ENCODE data around the gene HES2.
A peak's percentile ranks its signal among the peaks of the same experiment; 100 is the strongest.
"Not testable (repeated sequence)": the region's sequence is repeated elsewhere in the genome, so short reads cannot be mapped to it uniquely, and the experiment has no call there.

HES2 gene

GRCh38 chr1:6419804-6420453 is at the start of gene HES2:
Gene HES2 (minus strand): TSS chr1:6419919. CDS start chr1:6419820, 99 bp downstream.
- no peak for DNase-seq (ENCODE audit: low read depth in 2 of 2)

- DNase-seq (ENCODE audit: low read depth in 2 of 2): no peak
Measured at GRCh38 chr1:6468729-6469461, 49.2 kb upstream of the HES2 start.

- no peak for DNase-seq (ENCODE audit: low read depth in 2 of 2)
Measured at GRCh38 chr1:6467744-6468688, 48.3 kb upstream of the HES2 start.

GRCh38 chr1:6467224-6467623 is 47.5 kb upstream of the HES2 start:
- no peak for DNase-seq (ENCODE audit: low read depth in 2 of 2)

GRCh38 chr1:6466751-6467150 is 47.0 kb upstream of the HES2 start:
- no peak for DNase-seq (ENCODE audit: low read depth in 2 of 2)

GRCh38 chr1:6466023-6466422 is 46.3 kb upstream of the HES2 start, which contains the start of gene TNFRSF25:
Gene TNFRSF25 (minus strand): TSS chr1:6466173. CDS start chr1:6466107, 66 bp downstream.
- peak in 1 of 2 donors; percentile 58 for DNase-seq (ENCODE audit: low read depth in 2 of 2)

GRCh38 chr1:6465461-6466005 is 45.8 kb upstream of the HES2 start:
- no peak for DNase-seq (ENCODE audit: low read depth in 2 of 2)

GRCh38 chr1:6464915-6465314 is 45.2 kb upstream of the HES2 start:
- DNase-seq (ENCODE audit: low read depth in 2 of 2): no peak

GRCh38 chr1:6464514-6464836 is 44.8 kb upstream of the HES2 start:
- peak in 1 of 2 donors; percentile 48 for DNase-seq (ENCODE audit: low read depth in 2 of 2)

GRCh38 chr1:6463120-6463412 is 43.3 kb upstream of the HES2 start:
- no peak for DNase-seq (ENCODE audit: low read depth in 2 of 2)

- no peak for DNase-seq (ENCODE audit: low read depth in 2 of 2)
Measured at GRCh38 chr1:6462412-6463119, 42.8 kb upstream of the HES2 start.

GRCh38 chr1:6461538-6462411 is 42.1 kb upstream of the HES2 start:
- DNase-seq (ENCODE audit: low read depth in 2 of 2): no peak

- no peak for DNase-seq (ENCODE audit: low read depth in 2 of 2)
Measured at GRCh38 chr1:6461051-6461530, 41.4 kb upstream of the HES2 start.

GRCh38 chr1:6460301-6461050 is 40.8 kb upstream of the HES2 start:
- DNase-seq (ENCODE audit: low read depth in 2 of 2): peak; percentile 73 to 78

GRCh38 chr1:6459850-6460265 is 40.1 kb upstream of the HES2 start:
- no peak for DNase-seq (ENCODE audit: low read depth in 2 of 2)

GRCh38 chr1:6456800-6457466 is 37.2 kb upstream of the HES2 start:
- no peak for DNase-seq (ENCODE audit: low read depth in 2 of 2)

GRCh38 chr1:6455752-6456520 is 36.2 kb upstream of the HES2 start:
- DNase-seq (ENCODE audit: low read depth in 2 of 2): not testable (repeated sequence)

All from activated CD4-positive, alpha-beta T cell treated with anti-CD3 and anti-CD28 coated beads for 24 hours (primary cell).